ENCODE results near the gene YEATS2. TPM values are rescaled to one million over a fixed set of nuclear protein-coding genes. Genes with fewer than 3 reads are reported as not detected.
"Not testable (repeated sequence)": the region's sequence is repeated elsewhere in the genome, so short reads cannot be mapped to it uniquely, and the experiment has no call there.

The YEATS2 gene
- polyA plus RNA-seq, 3 donors from 2014 or later: 2.1 to 6.3 (median 2.4) TPM

DNA sequence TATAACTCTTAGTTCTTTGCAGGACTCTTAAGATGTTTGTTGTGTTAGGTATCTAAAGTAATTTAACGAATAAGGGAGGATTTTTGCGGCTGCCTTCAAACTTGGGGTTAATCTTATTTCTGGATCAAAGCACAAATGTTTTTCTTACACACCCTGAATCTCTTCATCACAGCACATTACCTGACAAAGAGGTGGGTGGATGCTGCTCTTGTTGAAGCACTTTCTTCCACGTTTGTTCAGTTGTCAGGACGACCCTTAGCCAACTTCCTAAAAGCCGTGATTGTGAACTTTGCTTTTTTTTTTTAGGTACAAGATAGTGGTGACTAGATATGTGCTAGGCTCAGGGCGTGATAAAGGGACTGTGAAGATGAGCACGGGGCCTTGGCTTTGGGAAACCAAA lies 36.0 kb downstream of the YEATS2 start:
- no peaks in the 10 kb centered on the region for H3K27me3 Mint-ChIP-seq (ENCODE audit: low read depth in 3 of 3)
- H3K4me3 Mint-ChIP-seq: no peak overlapping the region
- H3K4me1 Mint-ChIP-seq: no peaks in the 10 kb centered on the region
- H3K9me3 Mint-ChIP-seq: no peaks in the 10 kb centered on the region
- H3K27ac Mint-ChIP-seq: no peak overlapping the region
- no peak for DNase-seq
- H3K36me3 Mint-ChIP-seq: peaks cover 22 to 56% (median 32%) of the 10 kb centered on the region in 3 donors

DNA sequence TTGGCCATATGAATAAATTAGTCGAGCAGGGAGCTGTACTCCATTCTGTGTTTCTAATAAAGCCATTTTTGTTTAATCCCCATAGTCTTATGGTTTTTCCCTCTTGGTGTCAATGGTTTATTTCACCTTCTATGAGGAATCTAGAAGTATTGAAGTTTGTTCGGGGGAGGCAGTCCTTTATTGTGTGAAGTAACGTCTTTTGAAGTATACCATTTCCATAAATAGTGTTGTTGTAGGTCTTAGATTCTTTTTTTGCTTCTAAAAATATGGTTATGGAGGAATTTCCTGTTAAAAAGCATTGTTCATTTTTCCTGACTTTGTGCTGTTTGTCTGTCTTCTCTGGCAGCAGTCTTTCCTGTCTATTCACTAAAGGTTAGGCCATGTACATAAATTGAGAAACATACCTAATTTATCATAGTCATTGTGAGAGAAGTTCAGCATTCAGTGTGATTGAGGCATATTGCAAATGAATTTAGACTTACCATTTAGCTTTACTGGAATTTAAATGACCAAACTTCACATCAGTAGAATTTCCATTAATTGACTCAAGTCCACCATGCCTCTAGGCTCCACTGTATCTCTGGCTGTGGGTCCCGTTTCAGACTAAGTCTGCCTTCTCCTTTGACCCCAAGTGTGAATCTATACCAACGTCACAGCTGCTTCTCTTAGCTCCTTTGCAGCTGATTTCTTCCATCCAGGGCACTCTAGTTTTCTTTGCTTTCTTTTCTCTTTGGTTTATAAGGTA lies 37.3 kb downstream of the YEATS2 start:
- no peaks in the 10 kb centered on the region for H3K9me3 Mint-ChIP-seq
- H3K4me3 Mint-ChIP-seq: no peak overlapping the region
- no peak for DNase-seq
- no peaks in the 10 kb centered on the region for H3K27me3 Mint-ChIP-seq (ENCODE audit: low read depth in 3 of 3)
- no peaks in the 10 kb centered on the region for H3K4me1 Mint-ChIP-seq
- peaks cover 22 to 50% (median 29%) of the 10 kb centered on the region in 3 donors for H3K36me3 Mint-ChIP-seq
- H3K27ac Mint-ChIP-seq: no peak overlapping the region

DNA sequence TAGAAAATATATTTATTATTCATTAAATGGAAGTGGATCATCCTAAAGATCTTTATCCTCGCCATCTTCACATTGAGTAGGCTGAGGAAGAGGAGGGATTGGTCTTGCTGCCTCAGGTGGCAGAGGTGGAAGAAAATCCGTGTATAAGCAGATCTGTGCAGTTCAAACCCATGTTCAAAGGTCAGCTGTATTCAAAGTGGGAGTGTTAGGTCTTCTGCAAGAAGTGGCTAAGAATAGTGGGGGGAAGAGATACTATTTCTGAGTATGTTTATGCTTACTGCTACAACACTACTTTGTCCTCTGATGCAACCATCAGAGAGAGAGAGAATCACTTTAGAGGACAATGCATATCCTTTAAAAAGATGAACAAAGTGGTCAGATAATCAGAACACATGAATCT lies 39.5 kb downstream of the YEATS2 start:
- Mint-ChIP-seq H3K27ac (no peak overlapping the region), H3K36me3 (peaks cover 23 to 42% (median 31%) of the 10 kb centered on the region in 3 donors), H3K4me3 (no peak overlapping the region), H3K27me3 (ENCODE audit: low read depth in 3 of 3) (no peaks in the 10 kb centered on the region), H3K9me3 (no peaks in the 10 kb centered on the region), H3K4me1 (no peaks in the 10 kb centered on the region)
- DNase-seq: no peak

- H3K27ac Mint-ChIP-seq; H3K27me3 Mint-ChIP-seq (ENCODE audit: low read depth in 3 of 3): not testable (repeated sequence)
These were observed 42.6 kb downstream of the YEATS2 start for GRCh38 chr3:183740154-183740553.

GRCh38 chr3:183743231-183743630 lies 45.6 kb downstream of the YEATS2 start:
- Mint-ChIP-seq H3K27me3 (ENCODE audit: low read depth in 3 of 3) (peaks cover 0 to 2% (median 0%) of the 10 kb centered on the region in 3 donors), H3K4me1 (no peaks in the 10 kb centered on the region), H3K27ac (no peak overlapping the region), H3K9me3 (no peaks in the 10 kb centered on the region), H3K4me3 (no peak overlapping the region), H3K36me3 (peaks cover 11 to 31% (median 19%) of the 10 kb centered on the region in 3 donors)
- DNase-seq: no peak

More at GRCh38 chr3:183740154-183740553, 42.6 kb downstream of the YEATS2 start:
- DNase-seq, H3K4me1 Mint-ChIP-seq, H3K4me3 Mint-ChIP-seq, H3K9me3 Mint-ChIP-seq: not testable (repeated sequence)
- H3K36me3 Mint-ChIP-seq: peaks cover 19 to 33% (median 27%) of the 10 kb centered on the region in 3 donors

- no peaks in the 10 kb centered on the region for H3K9me3 Mint-ChIP-seq
- no peak overlapping the region for H3K27ac Mint-ChIP-seq
- H3K36me3 Mint-ChIP-seq: peaks cover 12 to 39% (median 25%) of the 10 kb centered on the region in 3 donors
- H3K4me1 Mint-ChIP-seq: no peaks in the 10 kb centered on the region
- H3K27me3 Mint-ChIP-seq (ENCODE audit: low read depth in 3 of 3): peaks cover 0 to 2% (median 0%) of the 10 kb centered on the region in 3 donors
- no peak overlapping the region for H3K4me3 Mint-ChIP-seq
- DNase-seq: no peak
These were observed 47.9 kb downstream of the YEATS2 start for GRCh38 chr3:183745300-183746098.

DNA sequence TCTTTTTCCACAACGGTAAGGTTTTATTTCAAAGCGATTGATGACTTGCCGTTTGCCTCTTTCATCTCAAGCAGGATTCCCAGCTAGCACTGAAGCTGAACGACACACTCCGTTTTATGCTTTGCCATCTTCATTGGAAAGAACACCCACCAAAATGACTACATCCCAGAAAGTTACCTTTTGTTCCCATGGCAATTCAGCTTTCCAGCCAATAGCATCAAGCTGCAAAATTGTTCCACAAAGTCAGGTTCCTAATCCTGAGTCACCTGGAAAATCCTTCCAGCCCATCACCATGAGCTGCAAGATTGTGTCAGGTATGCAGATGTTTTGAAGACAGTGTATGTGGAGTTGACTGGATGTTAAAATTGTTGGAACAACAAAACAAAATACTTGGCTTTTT lies 56.5 kb downstream of the YEATS2 start:
- Mint-ChIP-seq H3K4me1 (no peaks in the 10 kb centered on the region), H3K9me3 (no peaks in the 10 kb centered on the region), H3K4me3 (no peak overlapping the region), H3K27ac (no peak overlapping the region), H3K36me3 (peaks cover 23 to 50% (median 25%) of the 10 kb centered on the region in 3 donors), H3K27me3 (ENCODE audit: low read depth in 3 of 3) (peaks cover 0 to 2% (median 0%) of the 10 kb centered on the region in 3 donors)
- no peak for DNase-seq

GRCh38 chr3:183762304-183762703 lies 64.7 kb downstream of the YEATS2 start:
- Mint-ChIP-seq H3K4me3 (no peak overlapping the region), H3K4me1 (peaks cover 4 to 7% of the 10 kb centered on the region in 2 donors), H3K27me3 (ENCODE audit: low read depth in 3 of 3) (peaks cover 0 to 5% (median 0%) of the 10 kb centered on the region in 3 donors)

DNA sequence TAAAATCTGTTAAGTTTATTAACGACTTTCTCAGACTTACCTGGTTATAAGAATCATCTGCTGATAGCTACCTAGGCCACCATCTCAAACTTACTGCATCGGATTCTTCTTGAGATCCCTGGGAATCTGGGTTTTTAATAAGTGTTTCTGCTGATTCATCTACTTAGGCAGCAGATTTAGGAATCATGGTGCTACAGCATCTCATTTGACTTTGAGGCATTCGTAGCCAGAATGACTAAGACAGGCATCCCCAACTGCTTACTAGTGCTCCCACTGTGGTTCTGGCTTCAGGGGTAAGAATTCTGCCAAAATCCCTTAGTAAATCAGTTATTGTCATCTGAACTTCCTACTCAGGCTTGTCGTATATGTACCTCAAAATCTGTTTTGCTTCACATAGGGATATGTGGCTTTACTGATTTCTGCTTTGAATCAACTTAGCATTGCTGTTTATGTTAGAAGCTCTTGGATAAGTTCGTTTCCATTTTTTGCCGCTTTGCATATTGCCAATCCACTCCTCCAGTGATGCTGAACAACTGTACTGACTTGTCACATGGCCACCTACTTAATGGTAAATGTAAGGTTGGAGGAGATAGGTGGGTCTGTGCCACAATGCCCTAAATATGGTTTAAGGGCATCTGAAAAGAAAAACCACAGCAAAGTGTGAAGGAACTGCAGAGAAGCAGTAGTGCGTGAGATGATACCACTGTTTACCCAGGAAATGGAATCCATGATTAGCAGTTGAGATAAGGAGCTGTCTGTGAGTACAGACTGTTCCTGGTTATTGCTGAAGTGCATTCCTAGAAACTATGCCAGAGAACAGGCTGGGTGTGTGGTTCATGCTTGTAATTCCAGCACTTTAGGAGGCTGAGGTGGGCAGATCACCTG lies 67.5 kb downstream of the YEATS2 start:
- DNase-seq: no peak
- H3K9me3 Mint-ChIP-seq: no peaks in the 10 kb centered on the region
- H3K27me3 Mint-ChIP-seq (ENCODE audit: low read depth in 3 of 3): peaks cover 0 to 3% (median 0%) of the 10 kb centered on the region in 3 donors
- no peak overlapping the region for H3K4me3 Mint-ChIP-seq
- H3K27ac Mint-ChIP-seq: peak overlapping the region in 3 of 6 donors; percentile 12 to 40 (median 17)
- H3K4me1 Mint-ChIP-seq: peaks cover 4 to 7% of the 10 kb centered on the region in 2 donors
- peaks cover 6 to 26% (median 18%) of the 10 kb centered on the region in 3 donors for H3K36me3 Mint-ChIP-seq

More at GRCh38 chr3:183762304-183762703, 64.7 kb downstream of the YEATS2 start:
- Mint-ChIP-seq H3K36me3 (peaks cover 12 to 40% (median 16%) of the 10 kb centered on the region in 3 donors), H3K9me3 (no peaks in the 10 kb centered on the region), H3K27ac (no peak overlapping the region)
- no peak for DNase-seq

DNA sequence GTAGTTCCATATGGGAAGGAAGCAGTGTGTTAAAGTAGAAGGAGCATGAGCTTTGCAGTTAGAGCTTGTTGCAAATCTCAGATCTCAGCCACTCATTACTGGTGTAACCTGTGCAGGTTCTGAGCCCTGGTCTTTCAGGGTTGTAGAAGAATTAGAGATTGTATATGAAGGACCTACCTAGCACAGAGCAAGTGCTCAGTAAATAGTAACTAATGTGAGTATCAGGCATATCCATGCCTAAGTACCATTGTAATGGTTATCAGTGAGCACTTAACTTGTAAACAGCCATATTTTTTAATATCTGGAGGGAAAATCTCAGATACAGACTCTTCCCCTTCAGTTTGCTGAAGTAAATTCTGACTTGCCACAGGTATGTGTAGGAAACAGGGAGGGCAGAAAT lies 68.5 kb downstream of the YEATS2 start:
- H3K27me3 Mint-ChIP-seq (ENCODE audit: low read depth in 3 of 3): peaks cover 0 to 3% (median 0%) of the 10 kb centered on the region in 3 donors
- peak overlapping the region in 3 of 6 donors; percentile 2 to 40 (median 26) for H3K27ac Mint-ChIP-seq
- H3K9me3 Mint-ChIP-seq: no peaks in the 10 kb centered on the region
- no peak overlapping the region for H3K4me3 Mint-ChIP-seq
- peaks cover 3 to 21% (median 15%) of the 10 kb centered on the region in 3 donors for H3K36me3 Mint-ChIP-seq
- DNase-seq: no peak
- H3K4me1 Mint-ChIP-seq: peaks cover 4 to 7% of the 10 kb centered on the region in 2 donors

DNA sequence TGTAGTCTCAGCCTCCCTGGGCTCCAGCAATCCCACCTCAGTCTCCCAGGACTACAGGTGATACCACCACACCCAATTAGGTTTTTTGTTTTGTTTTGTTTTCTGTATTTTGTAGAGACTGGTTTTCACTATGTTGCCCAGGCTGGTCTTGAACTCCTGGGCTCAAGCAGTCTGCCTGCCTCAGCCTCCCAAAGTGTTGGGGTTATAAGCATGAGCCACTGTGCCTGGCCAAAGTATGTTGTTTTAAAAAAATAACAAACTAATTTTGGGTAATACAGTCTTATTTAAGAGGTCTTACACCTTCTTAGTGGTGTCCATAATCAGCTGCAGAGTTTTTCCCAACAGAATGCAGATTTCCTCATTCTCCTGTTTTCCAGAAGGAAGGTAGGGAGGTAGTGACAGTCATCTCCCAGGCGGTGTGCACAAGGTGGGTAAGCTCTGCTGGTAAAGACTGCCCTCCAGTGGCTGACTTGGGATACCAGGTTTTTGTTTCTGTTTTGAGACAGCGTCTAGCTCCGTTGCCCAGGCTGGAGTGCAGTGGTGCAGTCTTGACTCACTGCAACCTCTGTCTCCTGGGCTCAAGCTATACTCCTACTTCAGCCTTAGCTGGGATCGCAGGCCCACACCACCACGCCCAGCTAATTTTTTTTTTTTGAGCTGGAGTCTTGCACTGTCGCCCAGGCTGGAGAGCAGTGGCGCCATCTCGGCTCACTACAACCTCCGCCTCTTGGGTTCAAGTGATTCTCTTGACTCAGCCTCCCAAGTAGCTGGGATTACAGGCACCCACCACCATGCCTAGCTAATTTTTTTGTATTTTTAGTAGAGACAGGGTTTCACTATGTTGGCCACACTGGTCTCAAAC lies 69.4 kb downstream of the YEATS2 start:
- DNase-seq: peak; percentile 52 to 67 (median 60)
- Mint-ChIP-seq H3K4me3 (no peak overlapping the region), H3K27ac (peak overlapping the region in 1 of 6 donors; percentile 24), H3K36me3 (peaks cover 3 to 16% (median 11%) of the 10 kb centered on the region in 3 donors), H3K27me3 (ENCODE audit: low read depth in 3 of 3) (peaks cover 0 to 3% (median 0%) of the 10 kb centered on the region in 3 donors), H3K4me1 (peaks cover 4 to 7% of the 10 kb centered on the region in 2 donors), H3K9me3 (no peaks in the 10 kb centered on the region)

- Mint-ChIP-seq H3K27me3 (ENCODE audit: low read depth in 3 of 3) (peaks cover 0 to 3% (median 0%) of the 10 kb centered on the region in 3 donors), H3K27ac (no peak overlapping the region), H3K9me3 (no peaks in the 10 kb centered on the region), H3K36me3 (peaks cover 3 to 10% (median 7%) of the 10 kb centered on the region in 3 donors), H3K4me3 (no peak overlapping the region), H3K4me1 (peaks cover 4 to 7% of the 10 kb centered on the region in 2 donors)
- no peak for DNase-seq
These were observed 70.5 kb downstream of the YEATS2 start for GRCh38 chr3:183768114-183768513.

All from immature natural killer cell (primary cell).